GM21619 (cell line): Measurements from ENCODE around the gene SLC6A7.

Experiments used
- ATAC-seq: cut with Tn5 transposase; IDR thresholded peaks from one replicate; pipeline ENCODE4 v1.9.1; 2021; ENCODE audit not compliant: unreplicated experiment

Gene SLC6A7

GRCh38 chr5:150155258-150156026 is 34.4 kb upstream of the SLC6A7 start, which contains the start of gene PDGFRB:
TSS of gene PDGFRB (minus strand) at chr5:150155845. CDS start at chr5:150137047, 18,798 bp downstream.
- peak; percentile 66 for ATAC-seq

DNA sequence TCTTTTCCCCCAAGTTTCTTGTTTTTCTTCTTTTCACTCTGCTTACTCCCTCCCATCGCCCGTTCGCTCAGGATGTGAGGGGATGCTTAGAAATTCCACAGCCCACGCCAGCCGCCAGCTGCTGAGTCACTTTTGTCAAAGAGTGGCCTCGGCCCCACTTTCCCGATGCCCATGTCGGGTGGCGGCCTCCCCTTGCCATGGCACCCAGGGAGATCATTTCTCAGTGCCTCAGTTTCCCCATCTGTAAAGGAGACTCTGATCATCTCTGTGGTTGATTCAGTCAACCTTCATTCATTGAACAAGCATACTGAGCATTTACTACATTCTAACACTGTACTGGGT is 33.9 kb upstream of the SLC6A7 start:
- ATAC-seq: peak; percentile 2

DNA sequence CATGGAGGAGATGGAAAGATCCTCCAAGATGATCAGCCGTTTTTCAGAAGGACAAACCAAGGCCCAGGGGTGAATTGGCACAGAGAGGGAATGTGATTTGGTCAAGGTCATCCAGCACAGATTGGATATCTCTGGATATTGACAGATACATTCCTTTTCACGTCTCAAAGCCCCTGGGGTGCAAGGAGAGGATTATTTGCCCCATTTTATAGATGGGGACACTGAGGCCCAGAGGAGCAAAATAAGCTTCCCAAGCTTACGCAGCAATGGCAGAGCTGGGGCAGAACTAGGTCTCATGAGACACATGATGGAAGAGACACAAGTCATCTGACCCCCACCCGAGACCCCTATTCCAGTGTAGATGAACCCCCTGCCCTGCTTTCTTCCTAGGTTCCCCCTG is 33.3 kb upstream of the SLC6A7 start:
- ATAC-seq: no peak

DNA sequence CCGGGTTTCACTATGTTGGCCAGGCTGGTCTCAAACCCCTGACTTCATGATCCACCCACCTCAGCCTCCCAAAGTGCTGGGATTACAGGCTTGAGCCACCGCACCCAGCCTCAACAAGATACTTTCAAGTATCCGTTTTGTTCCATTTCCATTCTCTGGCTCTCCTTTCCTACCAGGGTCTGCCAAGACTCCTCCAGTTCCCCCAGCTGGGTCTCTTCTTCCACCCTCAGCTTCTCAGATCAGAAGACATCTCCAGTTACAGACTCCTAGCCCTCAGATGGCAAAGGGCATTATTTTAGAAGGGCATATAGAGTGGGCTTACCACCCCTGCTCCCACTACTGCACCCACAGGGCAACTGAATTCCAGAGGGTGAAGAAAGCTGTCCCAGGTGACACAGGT is 32.7 kb upstream of the SLC6A7 start:
- no peak for ATAC-seq

DNA sequence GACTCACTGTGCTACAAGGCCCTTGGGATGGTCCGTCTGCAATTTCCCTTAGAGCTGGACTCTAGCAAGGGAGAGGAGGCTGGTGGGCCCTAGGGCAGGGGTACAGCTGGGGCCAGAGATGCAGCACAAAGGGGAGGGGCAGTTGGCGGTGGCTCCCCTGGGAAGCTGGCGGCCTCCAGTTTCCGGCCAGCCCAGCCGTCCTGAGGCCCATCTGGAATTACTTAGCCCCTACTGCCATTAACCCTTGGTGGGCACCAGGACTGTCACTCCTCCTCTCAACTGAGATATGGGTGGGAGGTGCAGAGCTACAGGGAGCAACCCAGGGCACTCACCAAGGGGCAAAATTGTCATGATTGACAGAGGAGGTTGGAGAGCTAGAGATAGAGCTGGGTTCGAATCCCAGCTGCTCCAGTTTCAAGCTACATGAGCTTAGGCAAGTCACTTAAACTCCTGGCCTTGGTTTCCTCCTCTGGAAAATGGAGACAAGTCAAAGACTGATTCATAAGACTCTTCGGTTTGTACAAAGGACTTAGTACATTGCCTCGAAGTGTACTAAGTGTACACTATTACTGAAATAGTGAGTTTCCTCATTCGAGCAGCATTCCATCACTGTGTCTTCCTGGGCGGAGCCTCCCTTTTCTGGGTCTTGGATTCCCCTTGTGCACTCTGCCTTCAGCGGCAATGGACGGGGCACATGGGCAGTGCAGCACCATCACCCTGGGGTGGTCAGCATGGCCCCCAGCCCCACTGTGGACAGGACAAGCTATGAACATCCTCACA is 31.5 kb upstream of the SLC6A7 start:
- ATAC-seq: no peak

DNA sequence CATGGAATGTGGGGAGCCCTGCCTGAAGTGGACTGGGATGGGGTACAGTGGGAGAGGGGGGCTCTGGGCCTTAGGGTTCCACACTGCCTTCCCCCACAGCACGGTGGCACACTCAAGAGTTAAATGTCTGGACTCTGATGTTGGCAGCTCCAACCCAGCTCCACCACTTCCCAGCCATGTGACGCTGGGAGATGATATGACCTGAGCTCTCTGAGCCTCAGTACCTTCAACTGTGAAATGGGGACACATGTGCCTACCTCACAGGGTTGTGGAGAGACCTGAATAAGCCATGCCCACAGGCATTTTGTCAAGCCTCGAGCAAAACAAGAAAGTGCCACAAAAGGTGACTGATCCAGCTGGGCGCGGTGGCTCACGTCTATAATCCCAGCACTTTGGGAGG is 30.8 kb upstream of the SLC6A7 start:
- ATAC-seq: no peak

DNA sequence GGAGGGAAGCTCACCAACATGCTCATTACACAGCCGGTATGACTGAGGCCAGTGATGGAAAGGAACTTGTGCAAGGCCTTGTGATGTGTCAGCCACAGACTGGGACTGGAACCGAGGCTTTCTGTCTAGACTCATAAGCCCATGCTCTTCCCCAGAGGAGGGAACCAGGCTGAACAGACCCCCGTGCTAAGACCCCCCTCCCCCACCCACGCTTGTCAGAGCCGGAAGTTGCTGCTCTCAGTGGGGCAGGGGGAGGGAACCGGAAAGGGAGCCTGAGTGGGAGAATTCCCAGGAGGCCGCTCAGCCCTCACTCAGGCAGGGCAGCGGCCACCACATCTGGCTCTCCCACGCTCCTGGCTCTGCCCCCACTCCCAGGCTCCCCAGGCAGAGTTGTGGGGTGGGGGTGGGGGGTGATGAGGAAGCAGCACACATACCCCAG is 30.1 kb upstream of the SLC6A7 start:
- no peak for ATAC-seq

GRCh38 chr5:150160448-150161081 is 29.3 kb upstream of the SLC6A7 start:
- ATAC-seq: no peak

- ATAC-seq: peak; percentile 56
Observed at GRCh38 chr5:150161242-150162141, 28.4 kb upstream of the SLC6A7 start.

- ATAC-seq: no peak
Observed at GRCh38 chr5:150162142-150162513, 27.7 kb upstream of the SLC6A7 start.

DNA sequence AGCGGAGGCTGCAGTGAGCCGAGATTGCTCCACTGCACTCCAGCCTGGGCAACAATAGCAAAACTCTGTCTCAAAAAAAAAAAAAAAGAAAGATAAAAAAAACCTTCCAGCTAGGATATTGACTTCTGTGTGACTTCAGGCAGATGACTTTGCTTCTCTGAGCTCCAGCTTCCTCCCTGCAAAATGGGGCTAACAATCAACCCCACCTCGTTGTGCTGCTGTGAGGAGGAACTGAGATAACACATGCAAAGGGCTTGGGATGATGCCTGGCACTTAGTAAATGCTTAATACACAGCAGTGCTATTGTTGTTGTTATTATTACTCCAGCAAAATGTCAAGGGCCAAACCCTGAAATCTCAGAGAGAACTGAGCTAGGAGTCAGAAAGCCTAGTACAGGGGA is 26.8 kb upstream of the SLC6A7 start:
- ATAC-seq: no peak

GRCh38 chr5:150163547-150164059 is 26.3 kb upstream of the SLC6A7 start:
- no peak for ATAC-seq

DNA sequence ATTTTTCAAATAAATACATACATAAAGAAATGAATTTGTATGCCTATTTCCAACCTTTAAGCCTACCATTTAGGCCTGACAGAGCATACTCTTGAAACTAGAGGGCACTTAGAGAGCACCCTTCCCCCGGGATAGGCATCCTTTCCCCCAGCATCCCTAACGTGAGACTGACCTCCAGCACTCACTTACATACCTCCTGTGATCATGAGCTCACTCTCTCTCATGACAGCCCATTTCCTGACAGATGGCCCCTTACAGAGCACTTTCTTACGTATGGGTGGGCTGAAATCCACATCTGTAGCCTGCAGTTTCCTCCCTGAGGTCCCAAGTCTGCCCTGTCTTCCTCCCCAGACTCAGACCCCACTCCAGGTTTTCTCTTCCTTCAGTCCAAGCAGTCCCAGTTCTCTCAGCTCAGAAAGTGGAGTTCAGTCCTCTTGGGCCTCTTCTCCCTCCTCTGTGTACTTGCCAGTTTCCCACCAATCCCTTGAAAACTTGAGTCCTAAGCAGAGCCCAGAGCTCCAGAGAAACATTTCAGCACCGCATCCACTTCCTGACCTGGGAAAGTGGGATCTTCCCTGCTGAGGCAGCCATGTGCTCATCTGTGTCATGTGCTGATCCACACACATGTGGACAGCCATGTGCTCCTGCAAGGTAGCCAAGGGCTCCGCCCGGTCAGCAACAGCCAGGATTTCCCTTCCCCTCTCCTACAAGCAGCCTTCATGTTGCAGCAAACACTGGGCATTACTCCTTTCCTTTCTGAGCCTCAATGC is 25.5 kb upstream of the SLC6A7 start:
- no peak for ATAC-seq

- ATAC-seq: no peak
Observed at GRCh38 chr5:150166037-150166649, 23.7 kb upstream of the SLC6A7 start.

- no peak for ATAC-seq
Observed at GRCh38 chr5:150166650-150167511, 23.0 kb upstream of the SLC6A7 start, which contains the start of gene CDX1. TSS of gene CDX1 (plus strand) at chr5:150166778. CDS start at chr5:150166877, 99 bp downstream.

- ATAC-seq: no peak
Observed at GRCh38 chr5:150167512-150167850, 22.4 kb upstream of the SLC6A7 start.

GRCh38 chr5:150167908-150168307 is 22.0 kb upstream of the SLC6A7 start:
- ATAC-seq: no peak

- ATAC-seq: no peak
Observed at GRCh38 chr5:150168864-150169263, 21.0 kb upstream of the SLC6A7 start.

GRCh38 chr5:150172145-150172544 is 17.7 kb upstream of the SLC6A7 start:
- ATAC-seq: no peak
